GM18502 (cell line): ENCODE measurements around the gene CYP4F12.

Experiments
- ATAC-seq: cut with Tn5 transposase; IDR thresholded peaks from one replicate; pipeline ENCODE4 v1.9.1; 2021; ENCODE audit warnings: mild to moderate bottlenecking; ENCODE audit not compliant: unreplicated experiment, poor library complexity

Gene CYP4F12

GRCh38 chr19:15701757-15702533 is 29.1 kb downstream of the CYP4F12 start:
- ATAC-seq, result no peak

- no peak for ATAC-seq
These were observed 29.6 kb downstream of the CYP4F12 start for GRCh38 chr19:15702534-15702930.

- no peak for ATAC-seq
These were observed 41.8 kb downstream of the CYP4F12 start for GRCh38 chr19:15714638-15715037.

GRCh38 chr19:15715642-15716041 is 42.8 kb downstream of the CYP4F12 start:
- ATAC-seq, result no peak

- ATAC-seq, result no peak
These were observed 44.9 kb downstream of the CYP4F12 start for GRCh38 chr19:15717809-15718208.

GRCh38 chr19:15721268-15721667 is 48.4 kb downstream of the CYP4F12 start:
- ATAC-seq, result no peak

- ATAC-seq, result no peak
These were observed 50.1 kb downstream of the CYP4F12 start for GRCh38 chr19:15722956-15723355.

GRCh38 chr19:15727724-15728123 is 54.8 kb downstream of the CYP4F12 start, which contains the start of gene OR10H2:
Gene OR10H2 (plus strand): TSS chr19:15728024. CDS start chr19:15728044, 20 bp downstream.
- ATAC-seq, result no peak

GRCh38 chr19:15730538-15730937 is 57.7 kb downstream of the CYP4F12 start:
- no peak for ATAC-seq

- ATAC-seq, result no peak
These were observed 59.5 kb downstream of the CYP4F12 start for GRCh38 chr19:15732388-15732787.

GRCh38 chr19:15733895-15734294 is 61.0 kb downstream of the CYP4F12 start:
- no peak for ATAC-seq

- ATAC-seq, result no peak
These were observed 64.8 kb downstream of the CYP4F12 start, which contains the start of gene OR10H3 for GRCh38 chr19:15737722-15738121. Gene OR10H3 (plus strand): TSS chr19:15737985. CDS start chr19:15741393, 3,408 bp downstream.

- no peak for ATAC-seq
These were observed 67.9 kb downstream of the CYP4F12 start for GRCh38 chr19:15740785-15741184.
